HepG2 (cell line): ENCODE measurements around the gene COL27A1. TPM values are rescaled to one million over a fixed set of nuclear protein-coding genes. Genes with fewer than 3 reads are reported as not detected.

Experiments
- ADNP ChIP-seq: sonication (generic); formaldehyde crosslinking; IDR thresholded peaks from 2 replicates; pipeline ENCODE4 v1.4.0; 2020; ENCODE audit warnings: missing genetic modification reagents
- ARNTL ChIP-seq: sonication (generic); formaldehyde crosslinking; IDR thresholded peaks from 2 replicates; pipeline ENCODE4 v1.4.0; 2020; ENCODE audit warnings: mild to moderate bottlenecking, missing genetic modification reagents
- BORCS8-MEF2B ChIP-seq: sonication (generic); formaldehyde crosslinking; IDR thresholded peaks from 2 replicates; pipeline ENCODE4 v1.8.0; 2022; ENCODE audit warnings: mild to moderate bottlenecking, missing genetic modification reagents
- CREB1 ChIP-seq, 2 experiments: fragments of 450-650 bp in 1 of 2; IDR thresholded peaks; 2 replicates each; pipeline ENCODE4 v1.6.1; 2016 to 2017; ENCODE audit warnings: control low read depth in 1 of 2, mild to moderate bottlenecking in 1 of 2, missing compliant biosample characterization in 1 of 2, missing genetic modification characterization in 1 of 2
- ELF3 ChIP-seq: IDR thresholded peaks from 2 replicates; pipeline ENCODE4 v1.6.1; 2016; ENCODE audit warnings: missing genetic modification reagents, missing compliant biosample characterization
- ERF ChIP-seq: IDR thresholded peaks from 2 replicates; pipeline ENCODE4 v1.6.1; 2018; ENCODE audit warnings: missing biosample characterization, missing genetic modification reagents
- HDAC1 ChIP-seq: sonication (generic); formaldehyde crosslinking; IDR thresholded peaks from 2 replicates; pipeline ENCODE4 v1.5.1; 2020; ENCODE audit warnings: mild to moderate bottlenecking, missing genetic modification reagents
- ISX ChIP-seq: sonication (generic); formaldehyde crosslinking; conservative IDR thresholded peaks from 2 replicates; pipeline ENCODE4 v1.5.0; 2020; ENCODE audit warnings: missing genetic modification reagents
- KAT2B ChIP-seq: fragments of 150-350 bp; IDR thresholded peaks from 2 replicates; pipeline ENCODE4 v1.6.1; 2014; ENCODE audit warnings: low read depth, low read length, borderline replicate concordance
- KLF16 ChIP-seq, 2 experiments: sonication (generic) in 1 of 2; formaldehyde crosslinking in 1 of 2; IDR thresholded peaks; 2 replicates each; pipeline versions ENCODE4 v1.6.1 to v1.8.0; 2016 to 2023; ENCODE audit warnings: missing genetic modification reagents in 2 of 2, missing compliant biosample characterization in 1 of 2
- MXD4 ChIP-seq: IDR thresholded peaks from 2 replicates; pipeline ENCODE4 v1.6.1; 2016; ENCODE audit warnings: mild to moderate bottlenecking, missing biosample characterization, missing genetic modification reagents
- MYNN ChIP-seq: sonication (generic); formaldehyde crosslinking; IDR thresholded peaks from 2 replicates; pipeline ENCODE4 v1.4.0; 2020; ENCODE audit warnings: mild to moderate bottlenecking, low read depth, missing genetic modification reagents
- NPAS2 ChIP-seq: sonication (generic); formaldehyde crosslinking; IDR thresholded peaks from 2 replicates; pipeline ENCODE4 v1.8.0; 2022; ENCODE audit warnings: mild to moderate bottlenecking, missing genetic modification reagents, borderline replicate concordance
- NRL ChIP-seq: sonication (generic); formaldehyde crosslinking; IDR thresholded peaks from 2 replicates; pipeline ENCODE4 v1.5.0; 2020; ENCODE audit warnings: missing genetic modification reagents, mild to moderate bottlenecking, moderate library complexity, borderline replicate concordance
- PAWR ChIP-seq: sonication (generic); formaldehyde crosslinking; IDR thresholded peaks from 2 replicates; pipeline ENCODE4 v1.4.0; 2020; ENCODE audit warnings: missing genetic modification reagents, mild to moderate bottlenecking, borderline replicate concordance
- SRSF9 ChIP-seq: fragments of 200-400 bp; formaldehyde crosslinking; IDR thresholded peaks from 2 replicates; pipeline ENCODE4 v1.6.1; 2018; ENCODE audit warnings: borderline replicate concordance, mild to moderate bottlenecking, low read depth, low read length; ENCODE audit not compliant: insufficient read depth, poor library complexity, severe bottlenecking
- STAG1 ChIP-seq: sonication (generic); formaldehyde crosslinking; IDR thresholded peaks from 2 replicates; pipeline ENCODE4 v1.4.0; 2020; ENCODE audit warnings: missing genetic modification reagents
- TBX3 ChIP-seq: fragments of 450-650 bp; IDR thresholded peaks from 2 replicates; pipeline ENCODE4 v1.6.1; 2017; ENCODE audit warnings: antibody characterized with exemption, mild to moderate bottlenecking, inconsistent platforms, borderline replicate concordance
- ZBTB4 ChIP-seq: sonication (generic); formaldehyde crosslinking; IDR thresholded peaks from 2 replicates; pipeline ENCODE4 v1.4.0; 2020; ENCODE audit warnings: missing genetic modification reagents, mild to moderate bottlenecking, borderline replicate concordance
- ZNF253 ChIP-seq: sonication (generic); formaldehyde crosslinking; IDR thresholded peaks from 2 replicates; pipeline ENCODE4 v1.8.0; 2022; ENCODE audit warnings: mild to moderate bottlenecking, missing genetic modification reagents, borderline replicate concordance
- ZNF329 ChIP-seq: sonication (generic); formaldehyde crosslinking; IDR thresholded peaks from 2 replicates; pipeline ENCODE4 v1.9.0; 2021; ENCODE audit warnings: low read depth, mild to moderate bottlenecking, missing genetic modification reagents
- ZNF33B ChIP-seq: sonication (generic); formaldehyde crosslinking; IDR thresholded peaks from 2 replicates; pipeline ENCODE4 v1.5.1; 2020; ENCODE audit warnings: mild to moderate bottlenecking, missing genetic modification reagents
- ZNF350 ChIP-seq: sonication (generic); formaldehyde crosslinking; IDR thresholded peaks from 2 replicates; pipeline ENCODE4 v1.4.0; 2020; ENCODE audit warnings: mild to moderate bottlenecking, low read depth, missing genetic modification reagents, borderline replicate concordance
- ZNF557 ChIP-seq: sonication (generic); formaldehyde crosslinking; IDR thresholded peaks from 2 replicates; pipeline ENCODE4 v1.4.0; 2020; ENCODE audit warnings: missing genetic modification reagents
- ZNF614 ChIP-seq: IDR thresholded peaks from 2 replicates; pipeline ENCODE4 v1.6.1; 2018; ENCODE audit warnings: missing biosample characterization, missing genetic modification reagents, inconsistent platforms, borderline replicate concordance
- ZNF704 ChIP-seq: sonication (generic); formaldehyde crosslinking; IDR thresholded peaks from 2 replicates; pipeline ENCODE4 v1.8.1; 2023; ENCODE audit warnings: mild to moderate bottlenecking, inconsistent platforms, moderate library complexity, missing genetic modification reagents, borderline replicate concordance
- ZNF781 ChIP-seq: sonication (generic); formaldehyde crosslinking; IDR thresholded peaks from 2 replicates; pipeline ENCODE4 v1.5.1; 2020; ENCODE audit warnings: borderline replicate concordance, mild to moderate bottlenecking, missing genetic modification reagents; ENCODE audit errors: not compliant biosample characterization
- ZSCAN22 ChIP-seq: sonication (generic); formaldehyde crosslinking; IDR thresholded peaks from 2 replicates; pipeline ENCODE4 v1.4.0; 2020; ENCODE audit warnings: mild to moderate bottlenecking, missing genetic modification reagents
- polyA plus RNA-seq, 8 experiments: library from polyadenylated mRNA; depleted of rRNA in 3 of 8; stranded (reverse) in 7 of 8; unstranded in 1 of 8; fragments of >200 nt; fragmentation: Illumina TruSeq in 4 of 8; extraction: Trizol in 4 of 8; gene quantifications; 2 replicates each; pipeline versions ENCODE4 v1.2.1 to v1.2.3, GENCODE V29; 2011 to 2016; ENCODE audit warnings: low read depth in 4 of 8, missing spikeins in 1 of 8, mixed read lengths in 1 of 8; ENCODE audit not compliant: insufficient read depth in 1 of 8
- total RNA-seq, 5 experiments: library from RNA; depleted of rRNA; stranded (reverse); fragments of >200 nt; fragmentation: Illumina TruSeq; extraction: Trizol; gene quantifications; 2 replicates each; pipeline ENCODE4 v1.2.3, GENCODE V29; 2016; ENCODE audit warnings: low read depth in 1 of 5

COL27A1 gene
- total and polyA plus RNA-seq, 2 of the 13 experiments (the other 11 are each of a cell fraction or from before 2014, with no cell fraction given) = 71.3 to 89.1 TPM

- 0 out of 2 replicates have a peak, but pooled peaks have one; percentile 45 for TF ChIP-seq ZBTB4 (CRISPR knock-in tag)
- peak in 1 of 2 experiments; percentile 43; a peak in 2 of 4 replicates for TF ChIP-seq KLF16 (CRISPR knock-in tag; IDR thresholded peaks at IDR 0.05)
- TF ChIP-seq ADNP (CRISPR knock-in tag) = no peak
- TF ChIP-seq MXD4 (CRISPR knock-in tag) = peak; percentile 60; the same call in 1 of the 2 replicates
- TF ChIP-seq ERF = peak; percentile 39; the same call in 1 of the 2 replicates
- no peak for TF ChIP-seq ISX (CRISPR knock-in tag)
- no peak for TF ChIP-seq ZSCAN22 (CRISPR knock-in tag)
- no peak for TF ChIP-seq KAT2B
- TF ChIP-seq ARNTL (CRISPR knock-in tag) = peak; percentile 35; the same call in 1 of the 2 replicates
- TF ChIP-seq ZNF781 (CRISPR knock-in tag) = no peak
- peak; percentile 27; the same call in 1 of the 2 replicates for TF ChIP-seq ZNF614 (CRISPR knock-in tag)
- no peak for TF ChIP-seq CREB1 (IDR thresholded peaks at IDR 0.05)
- TF ChIP-seq CREB1 (CRISPR knock-in tag; IDR thresholded peaks at IDR 0.05) = no peak
- peak; percentile 21; the same call in 1 of the 2 replicates for TF ChIP-seq HDAC1 (CRISPR knock-in tag)
- TF ChIP-seq ZNF33B (CRISPR knock-in tag) = no peak
- peak; percentile 64; the same call in 1 of the 2 replicates for TF ChIP-seq ELF3 (CRISPR knock-in tag)
- TF ChIP-seq PAWR (CRISPR knock-in tag) = no peak
- TF ChIP-seq ZNF704 (CRISPR knock-in tag) = no peak
- TF ChIP-seq NPAS2 = no peak
- no peak for TF ChIP-seq BORCS8-MEF2B
- TF ChIP-seq TBX3 = no peak
- no peak for TF ChIP-seq ZNF557 (CRISPR knock-in tag)
- TF ChIP-seq MYNN (CRISPR knock-in tag) = no peak
- no peak; the same call in 1 of the 2 replicates for TF ChIP-seq ZNF350
- no peak for TF ChIP-seq SRSF9
- TF ChIP-seq NRL = no peak
- no peak for TF ChIP-seq ZNF329
- no peak for TF ChIP-seq ZNF253 (CRISPR knock-in tag)
- no peak; the same call in 1 of the 2 replicates for TF ChIP-seq STAG1 (CRISPR knock-in tag)
These were observed 8.2 kb downstream of the COL27A1 start (continued) for GRCh38 chr9:114163517-114163951.
